Smooth muscle cell (in vitro differentiated cells): ENCODE data around the gene PEX16. TPM values are rescaled to one million over a fixed set of nuclear protein-coding genes. Genes with fewer than 3 reads are reported as not detected.

Experiments used
- DNase-seq: peaks from one replicate; lab custom pipeline; 2025; ENCODE audit not compliant: unreplicated experiment; lab: John Stamatoyannopoulos, UW
- H2AFZ ChIP-seq: fragments of 200-600 bp; sonication (generic); 2 replicates; pipeline ENCODE4 v1.6.0; 2016; ENCODE audit warnings: antibody characterized with exemption, low read depth, mild to moderate bottlenecking
- H3F3A ChIP-seq: fragments of 200-600 bp; sonication (generic); 2 replicates; pipeline ENCODE4 v1.6.0; 2017; ENCODE audit warnings: antibody characterized with exemption, low read depth
- H3K27ac ChIP-seq: fragments of 200-600 bp; sonication (generic); 2 replicates; pipeline ENCODE4 v1.5.1; 2016; ENCODE audit warnings: low read depth, mild to moderate bottlenecking
- H3K27me3 ChIP-seq: fragments of 200-600 bp; sonication (generic); 2 replicates; pipeline ENCODE4 v1.6.1; 2016; ENCODE audit warnings: low read depth, mild to moderate bottlenecking
- H3K36me3 ChIP-seq: fragments of 200-600 bp; sonication (generic); 2 replicates; pipeline ENCODE4 v1.5.1; 2016; ENCODE audit warnings: low read depth
- H3K4me1 ChIP-seq: fragments of 200-600 bp; sonication (generic); 2 replicates; pipeline ENCODE4 v1.5.1; 2016; ENCODE audit warnings: low read depth
- H3K4me2 ChIP-seq: fragments of 200-600 bp; sonication (generic); 2 replicates; pipeline ENCODE4 v1.6.0; 2016; ENCODE audit warnings: mild to moderate bottlenecking
- H3K4me3 ChIP-seq: fragments of 200-600 bp; sonication (generic); 2 replicates; pipeline ENCODE4 v1.5.1; 2016; ENCODE audit warnings: mild to moderate bottlenecking
- H3K79me2 ChIP-seq: fragments of 200-600 bp; sonication (generic); 2 replicates; pipeline ENCODE4 v1.6.0; 2016; ENCODE audit warnings: low read depth, mild to moderate bottlenecking
- H3K9ac ChIP-seq: fragments of 200-600 bp; sonication (generic); 2 replicates; pipeline ENCODE4 v1.6.0; 2016; ENCODE audit warnings: low read depth
- H3K9me3 ChIP-seq: fragments of 200-600 bp; sonication (generic); replicated peaks from 2 replicates; pipeline ENCODE4 v1.5.1; 2016; ENCODE audit warnings: low read depth
- H4K20me1 ChIP-seq: fragments of 200-600 bp; sonication (generic); 2 replicates; pipeline ENCODE4 v1.6.0; 2016; ENCODE audit warnings: low read depth
- CTCF ChIP-seq: fragments of 200-600 bp; sonication (generic); IDR thresholded peaks from 2 replicates; pipeline ENCODE4 v1.5.1; 2017; ENCODE audit warnings: borderline replicate concordance, mild to moderate bottlenecking, antibody characterized with exemption; ENCODE audit not compliant: insufficient read depth, poor library complexity, severe bottlenecking
- WGBS: methylation state at CpG from one replicate; pipeline ENCODE4 v1.1.7; 2016; ENCODE audit warnings: low lambda C conversion rate; 5-methylcytosine and 5-hydroxymethylcytosine counted together
- polyA plus RNA-seq: library from polyadenylated mRNA; unstranded; fragments of >200 nt; fragmentation: Nextera tagmentation; extraction: Ambion mirVana; gene quantifications from 2 replicates; pipeline ENCODE4 v1.2.1, GENCODE V29; 2016
- total RNA-seq: library from RNA; depleted of rRNA; stranded (reverse); fragments of >200 nt; gene quantifications from 2 replicates; pipeline ENCODE4 v1.2.3, GENCODE V29; 2014

Gene PEX16
- total and polyA plus RNA-seq, 2 experiments from 2014 or later = 10.5 to 30.2 TPM

- Histone ChIP-seq H3K27ac (no peak within 1 kb of the TSS), H3K4me2 (peak within 1 kb of the TSS; percentile 90), H3K27me3 (peaks cover 12% of the 10 kb centered on the region), H3F3A (no peaks in the 10 kb centered on the region), H4K20me1 (peaks cover 43% of the 10 kb centered on the region), H3K36me3 (no peaks in the 10 kb centered on the region), H3K4me3 (peak within 1 kb of the TSS; percentile 50), H3K79me2 (no peaks in the 10 kb centered on the region), H3K4me1 (no peaks in the 10 kb centered on the region), H3K9me3 (no peaks in the 10 kb centered on the region), H2AFZ (no peak within 1 kb of the TSS), H3K9ac (no peak within 1 kb of the TSS)
- DNase-seq = peak; percentile 13
- WGBS = 3% methylated on average over 42 of the region's 73 CpGs
- TF ChIP-seq CTCF = no peak
Measured at GRCh38 chr11:45885274-45885920, 32.3 kb downstream of the PEX16 start, which contains the start of gene MAPK8IP1. MAPK8IP1 (plus strand) TSS chr11:45885651; CDS start chr11:45885821, 170 bp downstream.

- Histone ChIP-seq H4K20me1 (peaks cover 50% of the 10 kb centered on the region), H3K9me3 (no peaks in the 10 kb centered on the region), H3K79me2 (no peaks in the 10 kb centered on the region), H3K36me3 (no peaks in the 10 kb centered on the region), H3K9ac (no peak overlapping the region), H3K4me3 (no peak overlapping the region), H3K4me2 (peak overlapping the region; percentile 74), H3F3A (no peaks in the 10 kb centered on the region), H3K4me1 (no peaks in the 10 kb centered on the region), H3K27me3 (peaks cover 12% of the 10 kb centered on the region), H3K27ac (no peak overlapping the region), H2AFZ (no peak overlapping the region)
- no peak for DNase-seq
- no peak for TF ChIP-seq CTCF
- WGBS = 85% methylated on average over 10 of the region's 10 CpGs
Measured at GRCh38 chr11:45884596-45885185, 33.0 kb downstream of the PEX16 start.

DNA sequence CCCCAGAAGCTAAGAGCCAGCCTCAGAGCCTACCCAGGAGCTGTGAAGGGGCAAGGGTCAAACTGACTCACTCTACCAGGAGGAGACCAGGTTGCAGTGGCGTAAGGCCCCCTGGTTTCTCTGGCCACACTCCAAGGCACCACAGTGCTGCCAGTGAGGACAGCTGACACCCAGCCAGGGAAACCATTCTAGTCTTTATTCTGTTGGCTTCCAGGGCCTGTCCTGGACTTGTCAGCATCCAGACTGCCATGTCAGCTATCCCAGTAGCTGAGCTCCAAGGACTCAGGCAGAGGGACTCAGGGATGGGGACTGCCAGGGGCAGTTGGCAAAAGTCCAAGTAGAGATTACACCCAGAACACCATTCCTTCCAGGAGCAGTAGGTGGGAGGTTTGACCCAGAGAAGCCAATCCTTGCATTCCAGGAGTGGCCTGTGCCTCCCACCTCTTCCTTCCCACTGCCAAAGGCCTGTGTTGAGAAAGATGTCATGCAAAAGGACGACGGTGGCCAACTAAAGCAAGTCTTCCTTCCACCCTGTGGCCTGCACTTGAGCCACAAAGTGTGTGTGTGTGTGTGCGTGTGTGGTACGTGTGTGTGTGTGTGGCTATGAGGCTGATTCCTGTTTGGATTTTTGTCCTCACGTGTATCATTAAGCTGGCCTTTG lies 35.8 kb downstream of the PEX16 start:
- 76% methylated on average over 6 of the region's 6 CpGs for WGBS
- Histone ChIP-seq H3K9ac (no peak overlapping the region), H3F3A (no peaks in the 10 kb centered on the region), H3K36me3 (peaks cover 4% of the 10 kb centered on the region), H2AFZ (no peak overlapping the region), H3K27me3 (peaks cover 12% of the 10 kb centered on the region), H3K27ac (no peak overlapping the region), H3K4me1 (peaks cover 2% of the 10 kb centered on the region), H3K4me3 (no peak overlapping the region), H3K9me3 (no peaks in the 10 kb centered on the region), H4K20me1 (peaks cover 63% of the 10 kb centered on the region), H3K4me2 (no peak overlapping the region), H3K79me2 (no peaks in the 10 kb centered on the region)
- no peak for TF ChIP-seq CTCF
- DNase-seq = no peak
